ENCODE measurements around the gene SLFN12L.

Gene SLFN12L

GRCh38 chr17:35488991-35489390 lies 48.5 kb downstream of the SLFN12L start:
- in situ Hi-C loops (cut with HindIII; ENCODE audit: low sequenced_read_pairs) = no loop called here
- no peak for DNase-seq (ENCODE audit: low read depth, low spot score)
- TF ChIP-seq, protein P1, sequence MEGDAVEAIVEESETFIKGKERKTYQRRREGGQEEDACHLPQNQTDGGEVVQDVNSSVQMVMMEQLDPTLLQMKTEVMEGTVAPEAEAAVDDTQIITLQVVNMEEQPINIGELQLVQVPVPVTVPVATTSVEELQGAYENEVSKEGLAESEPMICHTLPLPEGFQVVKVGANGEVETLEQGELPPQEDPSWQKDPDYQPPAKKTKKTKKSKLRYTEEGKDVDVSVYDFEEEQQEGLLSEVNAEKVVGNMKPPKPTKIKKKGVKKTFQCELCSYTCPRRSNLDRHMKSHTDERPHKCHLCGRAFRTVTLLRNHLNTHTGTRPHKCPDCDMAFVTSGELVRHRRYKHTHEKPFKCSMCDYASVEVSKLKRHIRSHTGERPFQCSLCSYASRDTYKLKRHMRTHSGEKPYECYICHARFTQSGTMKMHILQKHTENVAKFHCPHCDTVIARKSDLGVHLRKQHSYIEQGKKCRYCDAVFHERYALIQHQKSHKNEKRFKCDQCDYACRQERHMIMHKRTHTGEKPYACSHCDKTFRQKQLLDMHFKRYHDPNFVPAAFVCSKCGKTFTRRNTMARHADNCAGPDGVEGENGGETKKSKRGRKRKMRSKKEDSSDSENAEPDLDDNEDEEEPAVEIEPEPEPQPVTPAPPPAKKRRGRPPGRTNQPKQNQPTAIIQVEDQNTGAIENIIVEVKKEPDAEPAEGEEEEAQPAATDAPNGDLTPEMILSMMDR (IDR thresholded peaks at IDR 0.05; ENCODE audit: low read depth, low read length) = no peak
- no peak overlapping the region for H3K4me3 ChIP-seq (ENCODE audit: low read depth, low read length)

DNA sequence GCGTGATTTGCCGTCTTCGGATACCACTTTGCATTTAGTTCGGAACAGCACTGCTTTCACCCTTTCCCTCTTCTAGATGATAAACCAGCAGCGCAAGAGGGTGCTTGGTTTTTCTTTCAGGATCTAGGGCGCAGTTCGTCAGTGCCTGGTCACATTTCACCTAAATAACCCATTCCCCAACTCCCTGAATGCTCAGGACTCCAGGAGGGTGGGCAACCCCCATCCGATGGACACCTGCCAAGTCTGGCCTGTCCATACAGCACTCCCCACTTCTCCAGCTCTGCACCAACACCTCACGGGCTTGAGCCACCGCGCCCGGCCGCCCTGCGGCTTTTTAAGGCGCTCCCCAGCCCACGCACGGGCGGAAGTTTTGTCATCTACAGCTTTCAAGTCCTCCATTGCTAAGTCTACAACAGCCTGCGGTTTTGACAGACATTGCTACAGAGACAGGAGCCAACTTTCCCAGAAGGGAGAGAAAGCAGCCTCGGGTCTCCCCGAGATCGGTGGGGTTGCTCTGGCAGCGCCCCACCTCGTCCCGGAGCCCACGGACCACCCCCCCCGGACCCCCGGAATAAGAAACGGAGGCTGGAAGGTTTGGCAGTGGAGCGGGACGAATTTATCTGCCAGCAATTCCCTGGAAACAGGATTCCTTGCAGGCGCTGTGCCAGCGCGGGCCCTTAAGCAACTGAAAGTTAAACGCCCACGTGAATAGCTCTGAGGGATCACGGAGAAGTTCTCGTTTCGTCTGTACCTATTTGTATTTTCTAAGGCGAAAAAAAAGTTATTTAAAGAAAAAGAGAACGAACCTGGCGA lies 50.4 kb downstream of the SLFN12L start:
- in situ Hi-C loops (cut with HindIII; ENCODE audit: low sequenced_read_pairs) = no loop called here
- H3K4me3 ChIP-seq (ENCODE audit: low read depth, low read length) = peak overlapping the region; percentile 38
- DNase-seq (ENCODE audit: low read depth, low spot score) = peak; percentile 46
- TF ChIP-seq, protein P1 (IDR thresholded peaks at IDR 0.05; ENCODE audit: low read depth, low read length) = no peak

DNA sequence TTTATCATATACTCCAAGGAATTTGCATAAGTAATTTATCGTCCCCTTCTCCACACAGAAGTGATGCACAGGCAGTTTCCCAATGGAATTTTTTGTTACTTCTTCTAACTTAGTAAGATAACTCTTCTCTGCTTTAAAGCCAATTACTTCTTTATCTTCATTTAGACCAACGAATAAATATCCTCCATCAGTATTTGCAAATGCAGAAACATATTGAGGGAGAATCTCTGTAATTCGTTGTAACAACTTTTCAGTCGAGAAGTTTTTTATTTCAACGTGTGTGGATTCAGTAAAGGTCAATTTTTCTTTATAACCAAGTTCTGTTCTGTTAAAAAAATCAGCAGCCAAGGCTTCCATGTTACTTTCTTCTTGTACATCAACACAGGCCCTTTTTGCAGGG lies 58.2 kb downstream of the SLFN12L start:
- in situ Hi-C loops (cut with HindIII; ENCODE audit: low sequenced_read_pairs) = no loop called here
- TF ChIP-seq, protein P1 (IDR thresholded peaks at IDR 0.05; ENCODE audit: low read depth, low read length) = no peak
- DNase-seq (ENCODE audit: low read depth, low spot score) = no peak
- H3K4me3 ChIP-seq (ENCODE audit: low read depth, low read length) = no peak overlapping the region

DNA sequence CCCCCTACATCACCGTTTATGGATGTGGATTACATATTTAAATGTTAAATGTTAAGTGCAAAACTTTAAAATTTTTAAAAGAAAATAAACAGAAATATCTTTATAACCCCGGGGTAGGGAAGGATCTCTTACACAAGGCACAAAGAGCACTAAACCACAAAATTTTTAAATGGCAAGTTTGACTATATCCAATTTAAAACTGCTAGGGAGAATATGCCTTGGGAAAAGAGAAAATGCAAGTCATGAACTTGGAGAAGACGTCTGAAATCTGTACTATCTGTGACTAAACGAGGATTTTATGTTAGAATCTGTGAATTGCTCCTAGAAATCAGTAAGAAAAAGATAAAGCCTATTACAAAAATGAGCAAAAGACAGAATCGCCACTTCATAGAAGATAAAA lies 60.2 kb downstream of the SLFN12L start:
- TF ChIP-seq, protein P1 (IDR thresholded peaks at IDR 0.05; ENCODE audit: low read depth, low read length) = no peak
- in situ Hi-C loops (cut with HindIII; ENCODE audit: low sequenced_read_pairs) = no loop called here

DNA sequence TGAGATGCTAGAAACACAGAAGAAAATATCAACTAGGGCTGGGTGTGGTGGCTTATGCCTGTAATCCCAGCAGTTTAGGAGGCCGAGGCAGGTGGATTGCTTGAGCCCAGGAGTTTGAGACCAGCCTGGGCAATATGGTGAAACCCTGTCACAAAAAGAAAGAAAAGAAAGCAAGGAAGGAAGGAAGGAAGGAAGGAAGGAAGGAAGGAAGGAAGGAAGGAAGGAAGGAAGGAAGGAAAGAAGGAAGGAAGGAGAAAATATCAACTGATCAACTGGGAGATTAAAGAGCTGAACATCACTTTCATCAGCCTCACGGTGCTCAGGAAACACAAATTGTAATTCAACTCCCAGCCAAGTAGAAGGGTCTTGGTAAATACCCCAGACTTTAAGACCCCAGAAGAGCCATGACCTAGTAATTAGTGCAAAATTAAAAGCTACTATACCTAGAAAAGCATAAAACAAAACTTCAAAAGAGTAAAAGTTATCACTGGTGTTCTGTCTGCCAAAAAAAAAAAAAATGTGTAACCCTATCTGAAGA lies 61.1 kb downstream of the SLFN12L start:
- DNase-seq (ENCODE audit: low read depth, low spot score) = no peak
- in situ Hi-C loops (cut with HindIII; ENCODE audit: low sequenced_read_pairs) = no loop called here
- H3K4me3 ChIP-seq (ENCODE audit: low read depth, low read length) = no peak overlapping the region
- TF ChIP-seq, protein P1 (IDR thresholded peaks at IDR 0.05; ENCODE audit: low read depth, low read length) = no peak

More for the DNA sequence above, 60.2 kb downstream of the SLFN12L start:
- H3K4me3 ChIP-seq (ENCODE audit: low read depth, low read length) = no peak overlapping the region
- DNase-seq (ENCODE audit: low read depth, low spot score) = no peak

DNA sequence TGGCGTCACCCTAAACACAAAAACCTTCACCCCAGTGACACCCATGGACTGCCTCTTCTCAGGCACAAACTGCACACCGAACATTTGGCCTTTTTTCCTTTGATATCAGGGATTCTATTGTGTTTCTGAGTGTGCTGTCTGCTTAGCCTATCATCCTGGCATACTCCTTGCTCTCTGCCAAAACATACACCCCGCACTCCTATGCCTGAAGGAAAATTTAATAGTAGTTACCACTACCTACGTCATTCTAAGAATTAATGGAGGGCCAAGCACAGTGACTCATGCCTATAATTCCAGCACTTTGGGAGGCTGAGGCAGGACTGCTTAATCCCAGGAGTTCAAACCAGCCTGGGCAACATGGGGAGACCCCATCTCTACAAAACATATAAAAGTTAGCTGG lies 69.0 kb downstream of the SLFN12L start:
- no peak for DNase-seq (ENCODE audit: low read depth, low spot score)
- in situ Hi-C loops (cut with HindIII; ENCODE audit: low sequenced_read_pairs) = no loop called here
- no peak overlapping the region for H3K4me3 ChIP-seq (ENCODE audit: low read depth, low read length)
- TF ChIP-seq, protein P1 (IDR thresholded peaks at IDR 0.05; ENCODE audit: low read depth, low read length) = no peak
